Hepatocyte (in vitro differentiated cells): ENCODE measurements around the gene ZMYM5.

Experiments
- EZH2phosphoT487 ChIP-seq: fragments of 200-600 bp; sonication (generic); IDR thresholded peaks from one replicate; pipeline ENCODE4 v1.6.1; 2018; ENCODE audit warnings: antibody characterized with exemption, mild to moderate bottlenecking, low read depth, moderate library complexity; ENCODE audit not compliant: unreplicated experiment, severe bottlenecking
- TF ChIP-seq, protein P1 (sequence below): fragments of 200-600 bp; sonication (generic); IDR thresholded peaks from 2 replicates; pipeline ENCODE4 v1.5.1; 2016; ENCODE audit warnings: antibody characterized with exemption, mild to moderate bottlenecking; ENCODE audit not compliant: poor library complexity

GRCh38 chr13:19781526-19781925 is 81.9 kb downstream of the ZMYM5 start:
- TF ChIP-seq, protein P1, sequence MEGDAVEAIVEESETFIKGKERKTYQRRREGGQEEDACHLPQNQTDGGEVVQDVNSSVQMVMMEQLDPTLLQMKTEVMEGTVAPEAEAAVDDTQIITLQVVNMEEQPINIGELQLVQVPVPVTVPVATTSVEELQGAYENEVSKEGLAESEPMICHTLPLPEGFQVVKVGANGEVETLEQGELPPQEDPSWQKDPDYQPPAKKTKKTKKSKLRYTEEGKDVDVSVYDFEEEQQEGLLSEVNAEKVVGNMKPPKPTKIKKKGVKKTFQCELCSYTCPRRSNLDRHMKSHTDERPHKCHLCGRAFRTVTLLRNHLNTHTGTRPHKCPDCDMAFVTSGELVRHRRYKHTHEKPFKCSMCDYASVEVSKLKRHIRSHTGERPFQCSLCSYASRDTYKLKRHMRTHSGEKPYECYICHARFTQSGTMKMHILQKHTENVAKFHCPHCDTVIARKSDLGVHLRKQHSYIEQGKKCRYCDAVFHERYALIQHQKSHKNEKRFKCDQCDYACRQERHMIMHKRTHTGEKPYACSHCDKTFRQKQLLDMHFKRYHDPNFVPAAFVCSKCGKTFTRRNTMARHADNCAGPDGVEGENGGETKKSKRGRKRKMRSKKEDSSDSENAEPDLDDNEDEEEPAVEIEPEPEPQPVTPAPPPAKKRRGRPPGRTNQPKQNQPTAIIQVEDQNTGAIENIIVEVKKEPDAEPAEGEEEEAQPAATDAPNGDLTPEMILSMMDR: no peak
- no peak for TF ChIP-seq EZH2phosphoT487
